Measurements from ENCODE around the gene KLHL12.

GRCh38 chr1:202854787-202855186 lies 72.2 kb downstream of the KLHL12 start:
- TF ChIP-seq POLR2AphosphoS5 (IDR thresholded peaks at IDR 0.05; ENCODE audit: low read depth, low read length) (no peak), TAF1 (IDR thresholded peaks at IDR 0.05; ENCODE audit: borderline replicate concordance, insufficient read depth, low read length) (no peak), REST (IDR thresholded peaks at IDR 0.05; ENCODE audit: insufficient read depth in 1 of 2, low read depth in 2 of 2, low read length in 2 of 2) (no peak), SIN3A (IDR thresholded peaks at IDR 0.05; ENCODE audit: borderline replicate concordance, insufficient read depth, low read length) (no peak), FOXP2 (optimal IDR thresholded peaks at IDR 0.05; ENCODE audit: borderline replicate concordance, extremely low read depth, extremely low read length, insufficient read depth) (no peak)
